LNCAP (cell line): ENCODE measurements around the gene GNLY.

Experiments used
- CTCF ChIP-seq: fragments of 450-650 bp; IDR thresholded peaks from 2 replicates; pipeline ENCODE4 v1.5.1; 2017; ENCODE audit warnings: mild to moderate bottlenecking

GNLY gene

DNA sequence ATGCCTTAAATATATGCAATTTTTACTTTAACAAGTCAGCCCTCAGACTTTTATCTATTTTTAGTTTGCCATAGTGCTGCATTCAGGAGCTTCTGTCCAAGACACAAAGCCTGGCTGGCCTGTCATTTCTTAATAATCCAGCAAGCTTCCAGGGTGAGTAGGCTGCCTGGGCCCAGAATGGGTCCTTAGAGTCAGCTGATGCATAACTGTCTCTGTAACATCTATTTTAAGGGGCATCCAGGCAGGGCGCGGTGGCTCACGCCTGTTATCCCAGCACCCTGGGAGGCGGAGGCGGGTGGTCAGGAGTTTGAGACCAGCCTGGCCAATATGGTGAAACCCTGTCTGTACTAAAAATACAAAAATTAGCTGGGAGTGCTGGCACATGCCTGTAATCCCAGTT is 11.8 kb upstream of the GNLY start:
- TF ChIP-seq CTCF: no peak

DNA sequence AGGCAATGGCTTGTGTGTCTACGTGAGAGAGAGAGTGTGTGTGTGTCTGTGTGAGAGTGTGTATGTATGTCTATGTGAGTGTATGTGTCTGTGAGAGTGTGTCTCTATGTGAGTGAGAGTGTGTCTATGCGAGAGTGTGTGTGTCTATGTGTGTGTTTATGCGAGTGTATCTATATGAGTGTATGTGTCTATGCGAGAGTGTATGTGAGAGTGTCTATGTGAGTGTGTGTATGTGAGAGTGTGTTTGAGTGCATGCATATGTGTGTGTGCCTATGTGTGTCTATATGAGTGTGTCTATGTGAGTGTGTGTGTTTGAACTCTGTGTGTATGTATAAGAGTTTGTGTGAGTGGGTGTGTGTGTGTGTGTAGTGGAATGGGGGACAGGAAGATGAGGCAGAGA is 9.8 kb upstream of the GNLY start:
- TF ChIP-seq CTCF: no peak

- no peak for TF ChIP-seq CTCF
Measured at GRCh38 chr2:85684806-85685205, 9.4 kb upstream of the GNLY start.

DNA sequence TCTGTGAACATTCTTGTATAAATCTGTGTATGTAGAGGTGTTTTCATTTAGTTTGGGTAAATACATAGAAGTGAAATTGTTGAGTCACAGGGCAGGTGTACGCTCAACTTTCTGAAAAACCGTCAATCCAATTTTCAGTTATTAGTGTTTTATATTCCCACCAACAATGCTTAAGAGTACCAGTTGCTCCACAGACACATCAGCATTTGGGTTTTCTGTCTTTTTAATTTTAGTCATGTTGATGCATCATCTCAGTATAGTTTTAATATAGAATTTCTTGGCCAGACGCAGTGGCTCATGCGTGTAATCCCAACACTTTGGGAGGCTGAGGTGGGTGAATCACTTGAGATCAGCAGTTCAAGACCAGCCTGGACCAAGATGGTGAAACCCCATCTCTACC is 3.2 kb upstream of the GNLY start:
- no peak for TF ChIP-seq CTCF

GRCh38 chr2:85692039-85692645 is 2.0 kb upstream of the GNLY start:
- no peak for TF ChIP-seq CTCF

- TF ChIP-seq CTCF: no peak
Measured at GRCh38 chr2:85695121-85695520, 963 bp downstream of the GNLY start.

GRCh38 chr2:85695691-85696668 is 1.8 kb downstream of the GNLY start:
- TF ChIP-seq CTCF: no peak
